Sigmoid colon (tissue), 4 donors: ENCODE measurements around the gene MRPL55.

Experiments
- POLR2AphosphoS5 ChIP-seq, 4 donors: sonication (generic); formaldehyde crosslinking; IDR thresholded peaks; one replicate each; pipeline ENCODE4 v1.6.1; 2017; ENCODE audit warnings: antibody characterized with exemption in 4 of 4
- TF ChIP-seq, protein P1 (sequence below), 4 experiments: fragments of 450-650 bp in 3 of 4; fragments of 200-600 bp in 1 of 4; IDR thresholded peaks; one replicate each; pipeline ENCODE4 v1.5.1; 2016 to 2019; ENCODE audit warnings: antibody characterized with exemption in 4 of 4, mild to moderate bottlenecking in 3 of 4, moderate library complexity in 2 of 4

DNA sequence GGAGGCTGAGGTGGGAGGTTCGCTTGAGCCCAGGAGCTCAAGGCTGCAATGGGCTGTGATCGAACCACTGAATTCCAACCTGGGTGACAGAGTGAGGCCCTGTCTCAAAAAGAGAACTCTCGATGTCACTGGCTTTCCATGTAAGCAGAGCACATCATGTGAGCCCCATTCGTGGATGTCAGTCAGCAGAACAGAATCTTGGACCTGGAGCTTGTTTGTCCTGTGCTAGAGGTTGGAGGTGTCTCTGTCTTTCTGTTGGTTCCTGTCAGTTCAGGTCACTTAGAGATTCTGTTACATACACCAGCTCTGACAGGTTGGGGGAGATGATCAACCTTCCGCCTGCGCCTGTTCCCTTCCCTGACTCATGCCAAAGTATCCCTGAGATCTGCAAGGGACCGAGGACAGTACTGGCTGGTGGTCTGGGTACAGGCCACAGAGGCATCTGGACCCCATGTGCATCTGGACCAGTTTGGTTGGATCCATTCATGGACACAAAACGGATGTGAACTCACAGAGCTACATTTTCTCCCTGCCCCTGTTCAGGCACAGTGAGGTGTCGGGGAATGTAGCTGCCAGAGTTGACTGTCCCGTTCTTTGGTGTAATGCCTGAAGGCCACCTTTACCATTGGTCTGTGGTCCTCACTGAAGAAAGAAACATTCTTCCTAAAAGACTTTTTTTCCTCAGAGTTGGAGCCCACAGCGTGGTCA lies 16.6 kb downstream of the MRPL55 start:
- TF ChIP-seq, protein P1, sequence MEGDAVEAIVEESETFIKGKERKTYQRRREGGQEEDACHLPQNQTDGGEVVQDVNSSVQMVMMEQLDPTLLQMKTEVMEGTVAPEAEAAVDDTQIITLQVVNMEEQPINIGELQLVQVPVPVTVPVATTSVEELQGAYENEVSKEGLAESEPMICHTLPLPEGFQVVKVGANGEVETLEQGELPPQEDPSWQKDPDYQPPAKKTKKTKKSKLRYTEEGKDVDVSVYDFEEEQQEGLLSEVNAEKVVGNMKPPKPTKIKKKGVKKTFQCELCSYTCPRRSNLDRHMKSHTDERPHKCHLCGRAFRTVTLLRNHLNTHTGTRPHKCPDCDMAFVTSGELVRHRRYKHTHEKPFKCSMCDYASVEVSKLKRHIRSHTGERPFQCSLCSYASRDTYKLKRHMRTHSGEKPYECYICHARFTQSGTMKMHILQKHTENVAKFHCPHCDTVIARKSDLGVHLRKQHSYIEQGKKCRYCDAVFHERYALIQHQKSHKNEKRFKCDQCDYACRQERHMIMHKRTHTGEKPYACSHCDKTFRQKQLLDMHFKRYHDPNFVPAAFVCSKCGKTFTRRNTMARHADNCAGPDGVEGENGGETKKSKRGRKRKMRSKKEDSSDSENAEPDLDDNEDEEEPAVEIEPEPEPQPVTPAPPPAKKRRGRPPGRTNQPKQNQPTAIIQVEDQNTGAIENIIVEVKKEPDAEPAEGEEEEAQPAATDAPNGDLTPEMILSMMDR (IDR thresholded peaks at IDR 0.05): no peak
- TF ChIP-seq POLR2AphosphoS5 (IDR thresholded peaks at IDR 0.05): no peak
